K562 (cell line): Measurements from ENCODE around the gene IQCN. TPM values are rescaled to one million over a fixed set of nuclear protein-coding genes. Genes with fewer than 3 reads are reported as not detected.

ENCODE experiments used
- BHLHE40 ChIP-seq: IDR thresholded peaks from 2 replicates; pipeline ENCODE4 v1.6.1; 2011; ENCODE audit warnings: low read length, improper control_type of control experiment
- BRD4 ChIP-seq: fragments of 200-600 bp; sonication (generic); IDR thresholded peaks from 2 replicates; pipeline ENCODE4 v1.6.1; 2017; ENCODE audit warnings: inconsistent platforms
- C11orf30 ChIP-seq: fragments of 450-650 bp; IDR thresholded peaks from 2 replicates; pipeline ENCODE4 v1.6.1; 2016; ENCODE audit warnings: low read depth, mild to moderate bottlenecking
- CXXC5 ChIP-seq: fragments of 250-450 bp; sonication (Bioruptor Pico); IDR thresholded peaks from 2 replicates; pipeline ENCODE4 v1.8.0; 2022; ENCODE audit warnings: inconsistent platforms, mild to moderate bottlenecking, moderate library complexity
- EGR1 ChIP-seq: fragments of 450-650 bp; conservative IDR thresholded peaks from 2 replicates; pipeline ENCODE4 v1.6.1; 2017; ENCODE audit warnings: mild to moderate bottlenecking
- HIVEP1 ChIP-seq: fragments of 250-450 bp; sonication (Bioruptor Pico); IDR thresholded peaks from 2 replicates; pipeline ENCODE4 v1.4.0; 2020; ENCODE audit warnings: mild to moderate bottlenecking
- HMBOX1 ChIP-seq: sonication (generic); IDR thresholded peaks from 2 replicates; pipeline ENCODE4 v1.6.1; 2016
- HMGN3 ChIP-seq: IDR thresholded peaks from 2 replicates; pipeline ENCODE4 v1.6.1; 2011; ENCODE audit warnings: borderline replicate concordance, low read depth, mild to moderate bottlenecking, mixed read lengths, low read length; ENCODE audit not compliant: insufficient read length; ENCODE audit errors: extremely low read depth
- HOMEZ ChIP-seq: fragments of 250-450 bp; sonication (Bioruptor Pico); IDR thresholded peaks from 2 replicates; pipeline ENCODE4 v1.4.0; 2020; ENCODE audit warnings: mild to moderate bottlenecking, moderate library complexity
- MEF2D ChIP-seq: conservative IDR thresholded peaks from 2 replicates; pipeline ENCODE4 v1.6.1; 2016; ENCODE audit warnings: low read depth, missing genetic modification characterization, missing compliant biosample characterization
- MLX ChIP-seq, 2 experiments: fragments of 450-650 bp in 1 of 2; sonication (generic) in 1 of 2; formaldehyde crosslinking; conservative IDR thresholded peaks; 2 replicates each; pipeline versions ENCODE4 v1.4.0 to v1.8.1; 2020 to 2022; ENCODE audit warnings: mild to moderate bottlenecking in 1 of 2, missing genetic modification reagents in 1 of 2
- NFE2L1 ChIP-seq: fragments of 450-650 bp; IDR thresholded peaks from 2 replicates; pipeline ENCODE4 v1.6.1; 2016; ENCODE audit warnings: missing genetic modification characterization, low read depth, mild to moderate bottlenecking, missing compliant biosample characterization, moderate library complexity, borderline replicate concordance
- PHF20 ChIP-seq: fragments of 450-650 bp; IDR thresholded peaks from 2 replicates; pipeline ENCODE4 v1.6.1; 2018; ENCODE audit not compliant: partially characterized antibody
- RBM39 ChIP-seq: fragments of 200-400 bp; formaldehyde crosslinking; optimal IDR thresholded peaks from 2 replicates; pipeline ENCODE3; 2018; ENCODE audit warnings: low read depth, low read length
- SNRNP70 ChIP-seq: fragments of 200-400 bp; formaldehyde crosslinking; optimal IDR thresholded peaks from 2 replicates; pipeline ENCODE3; 2017; ENCODE audit warnings: low read depth, low read length
- SP2 ChIP-seq: IDR thresholded peaks from 2 replicates; pipeline ENCODE4 v1.6.1; 2011; ENCODE audit warnings: mild to moderate bottlenecking, low read depth, low read length, moderate library complexity; ENCODE audit not compliant: poor library complexity, severe bottlenecking; ENCODE audit errors: extremely low read depth
- TARDBP ChIP-seq: fragments of 450-650 bp; IDR thresholded peaks from 2 replicates; pipeline ENCODE4 v1.6.1; 2016
- THRAP3 ChIP-seq: fragments of 450-650 bp; IDR thresholded peaks from 2 replicates; pipeline ENCODE4 v1.6.1; 2016; ENCODE audit warnings: mild to moderate bottlenecking, inconsistent platforms, borderline replicate concordance
- UBTF ChIP-seq, 2 experiments: IDR thresholded peaks; 2 replicates each; pipeline ENCODE4 v1.6.1; 2012; ENCODE audit warnings: improper control_type of control experiment in 2 of 2, low read depth in 2 of 2, low read length in 2 of 2, borderline replicate concordance in 1 of 2
- ZNF165 ChIP-seq: fragments of 250-450 bp; sonication (Bioruptor Pico); IDR thresholded peaks from 2 replicates; pipeline ENCODE4 v1.4.0; 2020; ENCODE audit warnings: borderline replicate concordance
- ZNF324 ChIP-seq: fragments of 250-450 bp; sonication (Bioruptor Pico); IDR thresholded peaks from 2 replicates; pipeline ENCODE4 v1.4.0; 2020; ENCODE audit warnings: mild to moderate bottlenecking
- ZNF561 ChIP-seq: fragments of 450-650 bp; formaldehyde crosslinking; conservative IDR thresholded peaks from 2 replicates; pipeline ENCODE4 v1.4.0; 2020; ENCODE audit warnings: mild to moderate bottlenecking, moderate library complexity
- ZNF764 ChIP-seq: fragments of 250-450 bp; sonication (Bioruptor Pico); IDR thresholded peaks from 2 replicates; pipeline ENCODE4 v1.4.0; 2020; ENCODE audit warnings: low read depth, mild to moderate bottlenecking, moderate library complexity
- polyA plus RNA-seq, 8 experiments: library from polyadenylated mRNA; depleted of rRNA in 4 of 8; stranded (reverse) in 5 of 8; unstranded in 3 of 8; fragments of >200 nt; fragmentation: Nextera tagmentation in 2 of 8; fragmentation: Illumina TruSeq in 1 of 8; extraction: Ambion mirVana in 2 of 8; extraction: Trizol in 1 of 8; gene quantifications; 2 replicates each; pipeline versions ENCODE4 v1.2.1 to v1.2.3, GENCODE V29; 2011 to 2014; ENCODE audit warnings: inconsistent platforms in 1 of 8, missing spikeins in 1 of 8
- total RNA-seq, 7 experiments: library from RNA; depleted of rRNA in 6 of 7; stranded (reverse); fragments of >200 nt in 6 of 7; fragmentation: Illumina TruSeq in 2 of 7; extraction: Trizol in 2 of 7; gene quantifications; 2 replicates each; pipeline versions ENCODE4 v1.2.1 to v1.2.3, GENCODE V29; 2011 to 2021; ENCODE audit warnings: low replicate concordance in 1 of 7

The IQCN gene
- total and polyA plus RNA-seq, 9 of the 15 experiments (the other 6 are each of a cell fraction or from before 2014, with no cell fraction given): 0.01 to 0.07 (median 0.04) TPM; not detected in 3

GRCh38 chr19:18223860-18224524, 50.3 kb downstream of the IQCN start (continued):
- TF ChIP-seq HOMEZ (CRISPR knock-in tag) (0 out of 2 replicates have a peak, but pooled peaks have one; percentile 45), NFE2L1 (tag) (no peak), UBTF (IDR thresholded peaks at IDR 0.05; ENCODE audit: borderline replicate concordance in 1 of 2, low read depth in 2 of 2, low read length in 2 of 2) (peak in 1 of 2 experiments; percentile 60; a peak in 1 of 4 replicates), SNRNP70 (no peak), MEF2D (tag) (no peak), HIVEP1 (CRISPR knock-in tag) (no peak), BHLHE40 (no peak; the same call in 1 of the 2 replicates), HMGN3 (peak; percentile 20), PHF20 (peak; percentile 71), THRAP3 (no peak; the same call in 1 of the 2 replicates), BRD4 (no peak), TARDBP (peak; percentile 82; the same call in 1 of the 2 replicates), MLX (CRISPR knock-in tag; conservative IDR thresholded peaks at IDR 0.05) (0 out of 4 replicates have a peak, but pooled peaks of 1 of the 2 experiments have one; percentile 55), HMBOX1 (peak; percentile 35; the same call in 1 of the 2 replicates), C11orf30 (no peak; the same call in 1 of the 2 replicates), EGR1 (peak; percentile 60; the same call in 1 of the 2 replicates), ZNF561 (CRISPR knock-in tag) (no peak), ZNF165 (CRISPR knock-in tag) (no peak), SP2 (no peak), ZNF764 (CRISPR knock-in tag) (no peak), CXXC5 (CRISPR knock-in tag) (peak; percentile 76), ZNF324 (CRISPR knock-in tag) (no peak), RBM39 (peak; percentile 50)
